ENCODE results near the gene TP53AIP1.

DNA sequence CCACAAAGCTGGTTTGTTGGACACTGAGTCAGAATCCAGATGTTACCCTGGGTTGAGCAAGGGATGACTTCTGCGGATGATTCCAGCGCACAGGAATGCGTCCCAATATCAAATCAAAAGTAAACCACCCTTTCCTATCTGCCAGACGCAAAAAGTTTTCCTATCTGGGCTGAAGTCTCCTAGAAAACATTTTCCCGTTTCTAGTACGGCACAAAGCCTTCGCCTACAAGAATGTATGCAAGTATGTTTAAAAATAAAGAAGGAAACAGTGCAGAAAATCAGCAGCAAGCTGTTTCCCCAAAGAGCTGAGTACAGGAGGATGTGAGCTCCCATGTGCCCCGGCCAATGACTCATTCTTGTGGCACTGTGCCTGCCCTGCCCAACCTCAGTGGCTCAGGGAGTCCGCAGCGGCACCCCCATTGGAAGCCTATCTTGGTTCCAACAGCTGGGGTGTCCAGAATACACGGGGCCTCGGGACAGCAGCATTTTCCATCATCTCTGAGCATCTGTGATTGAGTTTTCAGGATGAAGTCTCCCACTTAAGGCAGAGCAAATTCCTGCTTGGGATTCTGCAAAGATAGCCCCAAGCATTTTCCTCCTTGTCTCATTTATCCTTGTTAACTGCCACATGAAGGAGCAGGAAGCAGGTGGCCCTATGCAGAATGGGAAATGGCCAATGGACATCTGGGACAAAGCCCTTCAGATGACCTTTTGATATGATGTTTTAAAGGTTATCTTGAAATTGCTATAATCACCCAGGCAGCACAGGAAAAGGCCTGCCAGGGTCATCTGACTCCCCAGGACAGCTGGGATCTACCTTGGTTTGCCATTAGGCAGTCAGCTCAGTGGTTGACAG is 34.1 kb downstream of the TP53AIP1 start:
- no peak for TF ChIP-seq CTCF (IDR thresholded peaks at IDR 0.05)
- TF ChIP-seq POLR2A (IDR thresholded peaks at IDR 0.05): no peak

All from prostate gland (tissue), 2 donors.